HepG2 (cell line): ENCODE results near the gene COPS6. TPM values are rescaled to one million over a fixed set of nuclear protein-coding genes. Genes with fewer than 3 reads are reported as not detected.

Experiments
- GATA4 ChIP-seq: sonication (generic); IDR thresholded peaks from 2 replicates; pipeline ENCODE4 v1.6.1; 2016; ENCODE audit warnings: antibody characterized with exemption, low read depth, borderline replicate concordance
- GATAD1 ChIP-seq: IDR thresholded peaks from 2 replicates; pipeline ENCODE4 v1.6.1; 2016; ENCODE audit warnings: missing genetic modification reagents, missing compliant biosample characterization
- KLF15 ChIP-seq: sonication (generic); formaldehyde crosslinking; IDR thresholded peaks from 2 replicates; pipeline ENCODE4 v1.8.1; 2023; ENCODE audit warnings: borderline replicate concordance, mild to moderate bottlenecking, inconsistent platforms, missing genetic modification reagents, mixed read lengths
- MTF1 ChIP-seq: sonication (generic); formaldehyde crosslinking; IDR thresholded peaks from 2 replicates; pipeline ENCODE4 v1.5.0; 2020; ENCODE audit warnings: missing genetic modification reagents
- MYC ChIP-seq: sonication (generic); formaldehyde crosslinking; IDR thresholded peaks from 2 replicates; pipeline ENCODE4 v1.9.0; 2021; ENCODE audit warnings: missing genetic modification reagents, borderline replicate concordance
- SIX1 ChIP-seq: sonication (generic); formaldehyde crosslinking; IDR thresholded peaks from 2 replicates; pipeline ENCODE4 v1.4.0; 2020; ENCODE audit warnings: missing genetic modification reagents, borderline replicate concordance
- SMARCE1 ChIP-seq: fragments of 450-650 bp; IDR thresholded peaks from 2 replicates; pipeline ENCODE4 v1.6.1; 2017; ENCODE audit warnings: borderline replicate concordance
- SMYD3 ChIP-seq: sonication (generic); formaldehyde crosslinking; IDR thresholded peaks from 2 replicates; pipeline ENCODE4 v1.8.1; 2023; ENCODE audit warnings: mild to moderate bottlenecking, missing genetic modification reagents
- SSRP1 ChIP-seq: IDR thresholded peaks from 2 replicates; pipeline ENCODE4 v1.6.1; 2016; ENCODE audit warnings: control low read depth
- ZKSCAN5 ChIP-seq: sonication (generic); formaldehyde crosslinking; IDR thresholded peaks from 2 replicates; pipeline ENCODE4 v1.5.1; 2020; ENCODE audit warnings: mild to moderate bottlenecking, missing genetic modification reagents
- ZNF17 ChIP-seq: sonication (generic); formaldehyde crosslinking; IDR thresholded peaks from 2 replicates; pipeline ENCODE4 v1.5.0; 2020; ENCODE audit warnings: mild to moderate bottlenecking, missing genetic modification reagents
- ZNF484 ChIP-seq: sonication (generic); formaldehyde crosslinking; IDR thresholded peaks from 2 replicates; pipeline ENCODE4 v1.5.1; 2020; ENCODE audit warnings: mild to moderate bottlenecking, low read depth, missing genetic modification reagents, borderline replicate concordance
- ZNF615 ChIP-seq: sonication (generic); formaldehyde crosslinking; IDR thresholded peaks from 2 replicates; pipeline ENCODE4 v1.5.0; 2020; ENCODE audit warnings: mild to moderate bottlenecking, missing genetic modification reagents, borderline replicate concordance
- ZNF761 ChIP-seq: sonication (generic); formaldehyde crosslinking; conservative IDR thresholded peaks from 2 replicates; pipeline ENCODE4 v1.4.0; 2020; ENCODE audit warnings: mild to moderate bottlenecking, missing genetic modification reagents
- ZSCAN22 ChIP-seq: sonication (generic); formaldehyde crosslinking; IDR thresholded peaks from 2 replicates; pipeline ENCODE4 v1.4.0; 2020; ENCODE audit warnings: mild to moderate bottlenecking, missing genetic modification reagents
- polyA plus RNA-seq, 8 experiments: library from polyadenylated mRNA; depleted of rRNA in 3 of 8; stranded (reverse) in 7 of 8; unstranded in 1 of 8; fragments of >200 nt; fragmentation: Illumina TruSeq in 4 of 8; extraction: Trizol in 4 of 8; gene quantifications; 2 replicates each; pipeline versions ENCODE4 v1.2.1 to v1.2.3, GENCODE V29; 2011 to 2016; ENCODE audit warnings: low read depth in 4 of 8, missing spikeins in 1 of 8, mixed read lengths in 1 of 8; ENCODE audit not compliant: insufficient read depth in 1 of 8
- total RNA-seq, 5 experiments: library from RNA; depleted of rRNA; stranded (reverse); fragments of >200 nt; fragmentation: Illumina TruSeq; extraction: Trizol; gene quantifications; 2 replicates each; pipeline ENCODE4 v1.2.3, GENCODE V29; 2016; ENCODE audit warnings: low read depth in 1 of 5
- TF ChIP-seq, protein P1 (sequence below): sonication (generic); formaldehyde crosslinking; IDR thresholded peaks from 2 replicates; pipeline ENCODE4 v1.4.0; 2020; ENCODE audit warnings: low read depth, mild to moderate bottlenecking, missing genetic modification reagents
- TF ChIP-seq, protein P2 (sequence below): sonication (generic); formaldehyde crosslinking; IDR thresholded peaks from 2 replicates; pipeline ENCODE4 v1.9.0; 2021; ENCODE audit warnings: mild to moderate bottlenecking, missing genetic modification reagents
- TF ChIP-seq, protein P3 (sequence below): sonication (generic); formaldehyde crosslinking; IDR thresholded peaks from 2 replicates; pipeline ENCODE4 v1.5.0; 2020; ENCODE audit warnings: missing genetic modification reagents
- TF ChIP-seq, protein P4 (sequence below): sonication (generic); formaldehyde crosslinking; IDR thresholded peaks from 2 replicates; pipeline ENCODE4 v1.4.0; 2020; ENCODE audit warnings: missing genetic modification reagents

The COPS6 gene
- total and polyA plus RNA-seq, 2 of the 13 experiments (the other 11 are each of a cell fraction or from before 2014, with no cell fraction given): 33.4 to 117 TPM

DNA sequence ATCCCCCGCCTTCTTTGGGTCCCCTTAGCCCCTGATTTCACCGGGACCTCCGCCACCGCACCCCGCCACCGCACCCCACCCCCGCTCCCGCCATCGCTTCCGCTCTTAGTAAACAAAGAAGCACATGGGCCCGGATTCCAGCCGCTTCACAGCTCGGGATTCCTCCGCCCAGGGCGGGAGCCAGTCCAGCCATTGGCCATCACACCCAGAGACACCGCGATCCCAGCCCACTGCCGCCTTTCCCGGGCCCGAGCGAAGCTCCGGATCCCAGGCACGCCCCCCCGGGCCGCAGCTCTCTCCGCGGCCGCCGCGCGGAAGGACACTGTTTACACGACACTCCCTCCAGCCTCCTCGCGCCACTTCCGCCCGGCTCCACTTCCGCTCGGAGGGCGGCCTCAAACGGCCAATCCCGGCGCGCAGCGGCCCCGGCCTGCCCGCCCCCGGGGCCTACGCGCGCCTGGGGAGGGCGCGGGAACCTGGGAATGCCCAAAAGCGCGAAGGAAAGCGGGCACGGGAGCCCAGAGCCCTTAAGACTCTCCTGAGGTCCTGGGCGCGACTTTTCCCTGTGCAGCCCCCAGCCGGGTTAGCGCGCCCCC, 11.7 kb downstream of the COPS6 start (continued):
- TF ChIP-seq, protein P1, sequence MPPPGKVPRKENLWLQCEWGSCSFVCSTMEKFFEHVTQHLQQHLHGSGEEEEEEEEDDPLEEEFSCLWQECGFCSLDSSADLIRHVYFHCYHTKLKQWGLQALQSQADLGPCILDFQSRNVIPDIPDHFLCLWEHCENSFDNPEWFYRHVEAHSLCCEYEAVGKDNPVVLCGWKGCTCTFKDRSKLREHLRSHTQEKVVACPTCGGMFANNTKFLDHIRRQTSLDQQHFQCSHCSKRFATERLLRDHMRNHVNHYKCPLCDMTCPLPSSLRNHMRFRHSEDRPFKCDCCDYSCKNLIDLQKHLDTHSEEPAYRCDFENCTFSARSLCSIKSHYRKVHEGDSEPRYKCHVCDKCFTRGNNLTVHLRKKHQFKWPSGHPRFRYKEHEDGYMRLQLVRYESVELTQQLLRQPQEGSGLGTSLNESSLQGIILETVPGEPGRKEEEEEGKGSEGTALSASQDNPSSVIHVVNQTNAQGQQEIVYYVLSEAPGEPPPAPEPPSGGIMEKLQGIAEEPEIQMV: peak; percentile 71
- TF ChIP-seq GATA4: no peak
- TF ChIP-seq, protein P2, sequence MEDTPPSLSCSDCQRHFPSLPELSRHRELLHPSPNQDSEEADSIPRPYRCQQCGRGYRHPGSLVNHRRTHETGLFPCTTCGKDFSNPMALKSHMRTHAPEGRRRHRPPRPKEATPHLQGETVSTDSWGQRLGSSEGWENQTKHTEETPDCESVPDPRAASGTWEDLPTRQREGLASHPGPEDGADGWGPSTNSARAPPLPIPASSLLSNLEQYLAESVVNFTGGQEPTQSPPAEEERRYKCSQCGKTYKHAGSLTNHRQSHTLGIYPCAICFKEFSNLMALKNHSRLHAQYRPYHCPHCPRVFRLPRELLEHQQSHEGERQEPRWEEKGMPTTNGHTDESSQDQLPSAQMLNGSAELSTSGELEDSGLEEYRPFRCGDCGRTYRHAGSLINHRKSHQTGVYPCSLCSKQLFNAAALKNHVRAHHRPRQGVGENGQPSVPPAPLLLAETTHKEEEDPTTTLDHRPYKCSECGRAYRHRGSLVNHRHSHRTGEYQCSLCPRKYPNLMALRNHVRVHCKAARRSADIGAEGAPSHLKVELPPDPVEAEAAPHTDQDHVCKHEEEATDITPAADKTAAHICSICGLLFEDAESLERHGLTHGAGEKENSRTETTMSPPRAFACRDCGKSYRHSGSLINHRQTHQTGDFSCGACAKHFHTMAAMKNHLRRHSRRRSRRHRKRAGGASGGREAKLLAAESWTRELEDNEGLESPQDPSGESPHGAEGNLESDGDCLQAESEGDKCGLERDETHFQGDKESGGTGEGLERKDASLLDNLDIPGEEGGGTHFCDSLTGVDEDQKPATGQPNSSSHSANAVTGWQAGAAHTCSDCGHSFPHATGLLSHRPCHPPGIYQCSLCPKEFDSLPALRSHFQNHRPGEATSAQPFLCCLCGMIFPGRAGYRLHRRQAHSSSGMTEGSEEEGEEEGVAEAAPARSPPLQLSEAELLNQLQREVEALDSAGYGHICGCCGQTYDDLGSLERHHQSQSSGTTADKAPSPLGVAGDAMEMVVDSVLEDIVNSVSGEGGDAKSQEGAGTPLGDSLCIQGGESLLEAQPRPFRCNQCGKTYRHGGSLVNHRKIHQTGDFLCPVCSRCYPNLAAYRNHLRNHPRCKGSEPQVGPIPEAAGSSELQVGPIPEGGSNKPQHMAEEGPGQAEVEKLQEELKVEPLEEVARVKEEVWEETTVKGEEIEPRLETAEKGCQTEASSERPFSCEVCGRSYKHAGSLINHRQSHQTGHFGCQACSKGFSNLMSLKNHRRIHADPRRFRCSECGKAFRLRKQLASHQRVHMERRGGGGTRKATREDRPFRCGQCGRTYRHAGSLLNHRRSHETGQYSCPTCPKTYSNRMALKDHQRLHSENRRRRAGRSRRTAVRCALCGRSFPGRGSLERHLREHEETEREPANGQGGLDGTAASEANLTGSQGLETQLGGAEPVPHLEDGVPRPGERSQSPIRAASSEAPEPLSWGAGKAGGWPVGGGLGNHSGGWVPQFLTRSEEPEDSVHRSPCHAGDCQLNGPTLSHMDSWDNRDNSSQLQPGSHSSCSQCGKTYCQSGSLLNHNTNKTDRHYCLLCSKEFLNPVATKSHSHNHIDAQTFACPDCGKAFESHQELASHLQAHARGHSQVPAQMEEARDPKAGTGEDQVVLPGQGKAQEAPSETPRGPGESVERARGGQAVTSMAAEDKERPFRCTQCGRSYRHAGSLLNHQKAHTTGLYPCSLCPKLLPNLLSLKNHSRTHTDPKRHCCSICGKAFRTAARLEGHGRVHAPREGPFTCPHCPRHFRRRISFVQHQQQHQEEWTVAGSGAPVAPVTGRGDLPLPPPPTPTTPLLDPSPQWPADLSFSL (CRISPR knock-in tag): no peak
- TF ChIP-seq GATAD1 (CRISPR knock-in tag): peak; percentile 90
- TF ChIP-seq, protein P3, sequence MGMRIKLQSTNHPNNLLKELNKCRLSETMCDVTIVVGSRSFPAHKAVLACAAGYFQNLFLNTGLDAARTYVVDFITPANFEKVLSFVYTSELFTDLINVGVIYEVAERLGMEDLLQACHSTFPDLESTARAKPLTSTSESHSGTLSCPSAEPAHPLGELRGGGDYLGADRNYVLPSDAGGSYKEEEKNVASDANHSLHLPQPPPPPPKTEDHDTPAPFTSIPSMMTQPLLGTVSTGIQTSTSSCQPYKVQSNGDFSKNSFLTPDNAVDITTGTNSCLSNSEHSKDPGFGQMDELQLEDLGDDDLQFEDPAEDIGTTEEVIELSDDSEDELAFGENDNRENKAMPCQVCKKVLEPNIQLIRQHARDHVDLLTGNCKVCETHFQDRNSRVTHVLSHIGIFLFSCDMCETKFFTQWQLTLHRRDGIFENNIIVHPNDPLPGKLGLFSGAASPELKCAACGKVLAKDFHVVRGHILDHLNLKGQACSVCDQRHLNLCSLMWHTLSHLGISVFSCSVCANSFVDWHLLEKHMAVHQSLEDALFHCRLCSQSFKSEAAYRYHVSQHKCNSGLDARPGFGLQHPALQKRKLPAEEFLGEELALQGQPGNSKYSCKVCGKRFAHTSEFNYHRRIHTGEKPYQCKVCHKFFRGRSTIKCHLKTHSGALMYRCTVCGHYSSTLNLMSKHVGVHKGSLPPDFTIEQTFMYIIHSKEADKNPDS: no peak
- TF ChIP-seq, protein P4, sequence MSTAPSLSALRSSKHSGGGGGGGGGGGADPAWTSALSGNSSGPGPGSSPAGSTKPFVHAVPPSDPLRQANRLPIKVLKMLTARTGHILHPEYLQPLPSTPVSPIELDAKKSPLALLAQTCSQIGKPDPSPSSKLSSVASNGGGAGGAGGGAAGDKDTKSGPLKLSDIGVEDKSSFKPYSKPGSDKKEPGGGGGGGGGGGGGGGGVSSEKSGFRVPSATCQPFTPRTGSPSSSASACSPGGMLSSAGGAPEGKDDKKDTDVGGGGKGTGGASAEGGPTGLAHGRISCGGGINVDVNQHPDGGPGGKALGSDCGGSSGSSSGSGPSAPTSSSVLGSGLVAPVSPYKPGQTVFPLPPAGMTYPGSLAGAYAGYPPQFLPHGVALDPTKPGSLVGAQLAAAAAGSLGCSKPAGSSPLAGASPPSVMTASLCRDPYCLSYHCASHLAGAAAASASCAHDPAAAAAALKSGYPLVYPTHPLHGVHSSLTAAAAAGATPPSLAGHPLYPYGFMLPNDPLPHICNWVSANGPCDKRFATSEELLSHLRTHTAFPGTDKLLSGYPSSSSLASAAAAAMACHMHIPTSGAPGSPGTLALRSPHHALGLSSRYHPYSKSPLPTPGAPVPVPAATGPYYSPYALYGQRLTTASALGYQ (CRISPR knock-in tag): peak; percentile 58; the same call in 1 of the 2 replicates
- no peak for TF ChIP-seq ZNF615
- no peak for TF ChIP-seq ZNF17 (CRISPR knock-in tag)
- TF ChIP-seq ZNF761 (CRISPR knock-in tag): no peak
- peak; percentile 51; the same call in 1 of the 2 replicates for TF ChIP-seq ZSCAN22 (CRISPR knock-in tag)
- TF ChIP-seq MYC (CRISPR knock-in tag): peak; percentile 97
- TF ChIP-seq SMARCE1: no peak
- TF ChIP-seq ZNF484 (CRISPR knock-in tag): no peak
- TF ChIP-seq KLF15: peak; percentile 64; the same call in 1 of the 2 replicates
- no peak for TF ChIP-seq ZKSCAN5
- TF ChIP-seq SIX1 (CRISPR knock-in tag): no peak
- TF ChIP-seq MTF1: no peak
- no peak for TF ChIP-seq SSRP1 (CRISPR knock-in tag)
- no peak for TF ChIP-seq SMYD3 (CRISPR knock-in tag)
